Measurements from ENCODE around the gene TTF2. TPM values are rescaled to one million over a fixed set of nuclear protein-coding genes. Genes with fewer than 3 reads are reported as not detected.

TTF2 gene
- total and polyA plus RNA-seq, 2 of the 8 experiments (the other 6 are each of a cell fraction or from before 2014, with no cell fraction given), result 16.9 to 89.6 TPM

- no peak for TF ChIP-seq KDM4A (IDR thresholded peaks at IDR 0.05; ENCODE audit: low read depth, low read length, severe bottlenecking)
- TF ChIP-seq SIN3A (conservative IDR thresholded peaks at IDR 0.05 in 1 of 2, IDR thresholded peaks at IDR 0.05 in 1 of 2; ENCODE audit: low read depth in 1 of 2, low read length in 2 of 2), result no peak
- no peak for TF ChIP-seq SRF (IDR thresholded peaks at IDR 0.05; ENCODE audit: low read depth, low read length)
Observed at GRCh38 chr1:117058810-117059209, 1.3 kb upstream of the TTF2 start (continued).
